KMS-11 (cell line): ENCODE data around the gene TRAPPC2L.
A peak's percentile ranks its signal among the peaks of the same experiment; 100 is the strongest.

Experiments
- H2AFZ ChIP-seq: fragments of 200-600 bp; sonication (generic); 2 replicates; pipeline ENCODE4 v1.6.1; 2016; ENCODE audit warnings: antibody characterized with exemption, mixed run types, low read depth
- H3K27ac ChIP-seq: fragments of 200-600 bp; sonication (generic); 2 replicates; pipeline ENCODE4 v1.6.1; 2016; ENCODE audit warnings: mild to moderate bottlenecking, mixed run types
- H3K27me3 ChIP-seq: fragments of 200-600 bp; sonication (generic); 2 replicates; pipeline ENCODE4 v1.6.1; 2017; ENCODE audit warnings: mild to moderate bottlenecking, low read depth, mixed run types, moderate library complexity; ENCODE audit not compliant: insufficient read depth
- H3K36me3 ChIP-seq: fragments of 200-600 bp; sonication (generic); 2 replicates; pipeline ENCODE4 v1.6.1; 2017; ENCODE audit warnings: mild to moderate bottlenecking, mixed run types; ENCODE audit not compliant: insufficient read depth
- H3K4me1 ChIP-seq: fragments of 200-600 bp; sonication (generic); 2 replicates; pipeline ENCODE4 v1.6.1; 2016; ENCODE audit warnings: mild to moderate bottlenecking, low read depth, mixed run types; ENCODE audit not compliant: poor library complexity, severe bottlenecking
- H3K4me2 ChIP-seq: fragments of 200-600 bp; sonication (generic); 2 replicates; pipeline ENCODE4 v1.7.0; 2016; ENCODE audit warnings: mild to moderate bottlenecking, mixed run types
- H3K4me3 ChIP-seq: fragments of 200-600 bp; sonication (generic); IDR thresholded peaks from 2 replicates; pipeline ENCODE4 v1.6.1; 2017; ENCODE audit warnings: low read depth, low read length, mixed read lengths; ENCODE audit not compliant: insufficient read depth
- H3K79me2 ChIP-seq: fragments of 200-600 bp; sonication (generic); 2 replicates; pipeline ENCODE4 v1.6.1; 2016; ENCODE audit warnings: low read depth, mixed run types; ENCODE audit not compliant: insufficient read depth
- H3K9ac ChIP-seq: fragments of 200-600 bp; sonication (generic); 2 replicates; pipeline ENCODE4 v1.6.1; 2016; ENCODE audit warnings: mild to moderate bottlenecking, mixed run types
- H4K20me1 ChIP-seq: fragments of 200-600 bp; sonication (generic); 2 replicates; pipeline ENCODE4 v1.6.1; 2016; ENCODE audit warnings: mild to moderate bottlenecking, mixed run types; ENCODE audit not compliant: insufficient read depth
- CTCF ChIP-seq: fragments of 200-600 bp; sonication (generic); conservative IDR thresholded peaks from 2 replicates; pipeline ENCODE4 v1.6.1; 2017; ENCODE audit warnings: low read depth, mild to moderate bottlenecking, antibody characterized with exemption, low read length, moderate library complexity, mixed read lengths

The TRAPPC2L gene

GRCh38 chr16:88900662-88901052 lies 43.7 kb downstream of the TRAPPC2L start:
- TF ChIP-seq CTCF: no peak
- no peak overlapping the region for H3K9ac ChIP-seq

DNA sequence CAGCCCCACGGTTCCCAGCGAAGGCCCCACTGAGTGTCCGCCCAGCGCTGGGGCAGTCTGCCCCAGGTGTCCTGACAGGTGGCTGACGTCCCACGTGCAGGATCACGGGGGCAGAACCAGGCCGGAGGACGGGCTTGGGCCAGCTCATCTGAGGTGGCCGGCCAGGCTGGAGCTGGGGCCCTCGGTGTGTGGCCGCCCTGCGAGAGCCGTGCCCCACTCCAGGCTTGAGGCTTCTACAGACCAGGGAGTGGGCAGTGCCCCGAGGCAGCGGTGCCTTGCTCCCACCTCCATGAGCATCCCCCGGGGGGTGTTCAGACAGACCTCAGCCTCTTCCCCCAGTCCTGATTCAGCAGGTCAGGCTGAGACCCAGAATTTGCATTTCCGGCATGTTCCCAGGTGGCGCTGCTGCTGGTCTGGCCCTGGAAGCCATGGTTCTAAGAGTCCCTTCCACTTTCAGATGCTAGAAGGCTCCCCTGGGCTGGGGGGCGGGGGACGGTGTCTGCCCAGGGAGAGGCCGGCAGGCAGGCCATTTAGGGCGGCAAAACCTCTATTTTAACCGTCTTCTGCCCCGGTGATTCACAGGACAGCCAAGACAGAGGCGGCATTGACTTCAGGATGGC lies 44.9 kb downstream of the TRAPPC2L start:
- no peak overlapping the region for H3K9ac ChIP-seq
- peaks cover 46% of the 10 kb centered on the region for H3K27me3 ChIP-seq
- H3K36me3 ChIP-seq: no peaks in the 10 kb centered on the region
- H2AFZ ChIP-seq: peak overlapping the region; percentile 16; the same call in 1 of the 2 replicates
- H4K20me1 ChIP-seq: no peaks in the 10 kb centered on the region
- H3K4me3 ChIP-seq: no peak overlapping the region
- 0 out of 2 replicates have a peak overlapping the region, but pooled peaks have one; percentile 12 for H3K4me2 ChIP-seq
- H3K79me2 ChIP-seq: no peaks in the 10 kb centered on the region
- H3K27ac ChIP-seq: no peak overlapping the region
- H3K4me1 ChIP-seq: peaks cover 11% of the 10 kb centered on the region
- TF ChIP-seq CTCF: no peak

More at GRCh38 chr16:88900662-88901052, 43.7 kb downstream of the TRAPPC2L start:
- H3K27ac ChIP-seq: no peak overlapping the region
- H3K4me2 ChIP-seq: no peak overlapping the region
- no peak overlapping the region for H3K4me3 ChIP-seq
- H2AFZ ChIP-seq: no peak overlapping the region
- H3K4me1 ChIP-seq: peaks cover 11% of the 10 kb centered on the region
- no peaks in the 10 kb centered on the region for H3K79me2 ChIP-seq
- H3K27me3 ChIP-seq: peaks cover 47% of the 10 kb centered on the region
- H3K36me3 ChIP-seq: no peaks in the 10 kb centered on the region
- no peaks in the 10 kb centered on the region for H4K20me1 ChIP-seq

- Histone ChIP-seq H3K9ac (no peak overlapping the region), H3K36me3 (no peaks in the 10 kb centered on the region), H4K20me1 (no peaks in the 10 kb centered on the region), H3K4me1 (peaks cover 11% of the 10 kb centered on the region), H3K27me3 (peaks cover 42% of the 10 kb centered on the region), H2AFZ (no peak overlapping the region), H3K79me2 (no peaks in the 10 kb centered on the region), H3K27ac (no peak overlapping the region), H3K4me3 (no peak overlapping the region), H3K4me2 (no peak overlapping the region)
- no peak for TF ChIP-seq CTCF
These were observed 45.8 kb downstream of the TRAPPC2L start for GRCh38 chr16:88902744-88903143.

- TF ChIP-seq CTCF: no peak
- no peaks in the 10 kb centered on the region for H3K36me3 ChIP-seq
- no peak overlapping the region for H3K9ac ChIP-seq
- H3K79me2 ChIP-seq: no peaks in the 10 kb centered on the region
- no peak overlapping the region for H3K27ac ChIP-seq
- peaks cover 42% of the 10 kb centered on the region for H3K27me3 ChIP-seq
- no peak overlapping the region for H3K4me3 ChIP-seq
- no peak overlapping the region for H3K4me2 ChIP-seq
- H2AFZ ChIP-seq: no peak overlapping the region
- H3K4me1 ChIP-seq: peaks cover 11% of the 10 kb centered on the region
- H4K20me1 ChIP-seq: no peaks in the 10 kb centered on the region
These were observed 46.3 kb downstream of the TRAPPC2L start for GRCh38 chr16:88903267-88903666.
